NK-92 (cell line): Measurements from ENCODE around the gene ORAI2.
A peak's percentile ranks its signal among the peaks of the same experiment; 100 is the strongest.
"Not testable (repeated sequence)": the region's sequence is repeated elsewhere in the genome, so short reads cannot be mapped to it uniquely, and the experiment has no call there.

Experiments
- DNase-seq: peaks from one replicate; lab custom pipeline; 2025; ENCODE audit not compliant: unreplicated experiment; lab: John Stamatoyannopoulos, UW

Gene ORAI2

GRCh38 chr7:102446387-102447156, 13.2 kb downstream of the ORAI2 start:
- DNase-seq, result no peak

- DNase-seq, result no peak
Measured at GRCh38 chr7:102447311-102447710, 13.9 kb downstream of the ORAI2 start.

- DNase-seq, result no peak
Measured at GRCh38 chr7:102449136-102449535, 15.8 kb downstream of the ORAI2 start.

- DNase-seq, result no peak
Measured at GRCh38 chr7:102450242-102450641, 16.9 kb downstream of the ORAI2 start.

- DNase-seq, result no peak
Measured at GRCh38 chr7:102451371-102452054, 18.1 kb downstream of the ORAI2 start.

GRCh38 chr7:102452451-102452850, 19.1 kb downstream of the ORAI2 start:
- no peak for DNase-seq

- no peak for DNase-seq
Measured at GRCh38 chr7:102453319-102453718, 19.9 kb downstream of the ORAI2 start.

GRCh38 chr7:102454468-102454867, 21.1 kb downstream of the ORAI2 start:
- no peak for DNase-seq

GRCh38 chr7:102454932-102455331, 21.6 kb downstream of the ORAI2 start:
- not testable (repeated sequence) for DNase-seq

- no peak for DNase-seq
Measured at GRCh38 chr7:102455596-102455995, 22.2 kb downstream of the ORAI2 start.

- no peak for DNase-seq
Measured at GRCh38 chr7:102456327-102456726, 23.0 kb downstream of the ORAI2 start.

GRCh38 chr7:102457352-102457924, 24.1 kb downstream of the ORAI2 start:
- DNase-seq, result no peak

- DNase-seq, result no peak
Measured at GRCh38 chr7:102459221-102459844, 26.0 kb downstream of the ORAI2 start.

GRCh38 chr7:102460467-102460866, 27.1 kb downstream of the ORAI2 start:
- DNase-seq, result no peak

- no peak for DNase-seq
Measured at GRCh38 chr7:102463841-102464576, 30.6 kb downstream of the ORAI2 start.

- peak; percentile 40 for DNase-seq
Measured at GRCh38 chr7:102464577-102465280, 31.4 kb downstream of the ORAI2 start, which contains the start of the genes ALKBH4 and LRWD1. Gene ALKBH4, minus strand, starts transcription at chr7:102464863. Its CDS starts 27 bp downstream, at chr7:102464836. Gene LRWD1, plus strand, starts transcription at chr7:102464984. Its CDS starts 97 bp downstream, at chr7:102465081.

- DNase-seq, result no peak
Measured at GRCh38 chr7:102466097-102466496, 32.7 kb downstream of the ORAI2 start.

- DNase-seq, result no peak
Measured at GRCh38 chr7:102467581-102468477, 34.5 kb downstream of the ORAI2 start.
